GM18511 (cell line): Measurements from ENCODE around the gene MLH3.
"Not testable (repeated sequence)": the region's sequence is repeated elsewhere in the genome, so short reads cannot be mapped to it uniquely, and the experiment has no call there.

Source experiments
- ATAC-seq: cut with Tn5 transposase; IDR thresholded peaks from one replicate; pipeline ENCODE4 v1.9.1; 2021; ENCODE audit warnings: mild to moderate bottlenecking, moderate library complexity; ENCODE audit not compliant: unreplicated experiment

MLH3 gene

DNA sequence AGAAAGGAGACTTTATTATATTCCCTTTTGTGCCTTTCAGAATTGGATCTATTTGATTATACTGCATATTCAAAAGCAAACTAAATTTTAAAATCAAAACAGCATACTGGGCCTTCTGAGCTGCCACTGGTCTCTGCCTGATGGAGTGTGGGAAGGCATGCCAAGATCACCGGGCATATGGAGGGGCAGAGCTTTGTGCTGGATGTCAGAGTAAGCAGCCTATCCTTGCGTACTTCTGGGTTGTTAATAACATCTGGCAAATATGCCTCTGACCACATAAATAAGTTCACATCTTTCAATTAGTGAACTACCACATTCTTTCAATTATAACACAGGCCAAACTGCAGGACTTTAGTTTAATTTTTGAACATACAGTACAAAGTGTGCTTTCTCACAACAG lies 18.3 kb downstream of the MLH3 start:
- no peak for ATAC-seq

DNA sequence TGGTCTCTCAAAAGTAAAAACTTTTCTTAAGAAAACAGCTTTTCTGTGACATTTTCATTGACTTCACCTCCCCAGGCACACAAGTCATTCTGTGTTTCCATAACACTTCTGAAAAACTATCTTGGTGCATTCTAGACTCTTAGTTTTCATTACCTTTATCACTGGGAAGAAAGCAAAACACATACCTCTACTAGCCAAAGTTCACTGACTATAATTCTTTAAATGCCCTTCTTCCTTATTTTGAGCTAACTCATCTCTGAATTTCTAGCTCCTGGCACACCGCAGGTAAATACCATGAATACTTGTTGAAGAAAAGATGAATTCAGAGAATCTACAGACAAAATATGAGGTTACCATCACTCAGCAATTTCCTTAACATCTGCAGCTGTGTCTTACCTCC lies 21.1 kb downstream of the MLH3 start:
- no peak for ATAC-seq

- no peak for ATAC-seq
Observed at GRCh38 chr14:75025876-75026275, 25.4 kb downstream of the MLH3 start.

GRCh38 chr14:75025082-75025481 lies 26.2 kb downstream of the MLH3 start:
- ATAC-seq, result no peak

GRCh38 chr14:75023108-75023507 lies 28.2 kb downstream of the MLH3 start:
- ATAC-seq, result no peak

DNA sequence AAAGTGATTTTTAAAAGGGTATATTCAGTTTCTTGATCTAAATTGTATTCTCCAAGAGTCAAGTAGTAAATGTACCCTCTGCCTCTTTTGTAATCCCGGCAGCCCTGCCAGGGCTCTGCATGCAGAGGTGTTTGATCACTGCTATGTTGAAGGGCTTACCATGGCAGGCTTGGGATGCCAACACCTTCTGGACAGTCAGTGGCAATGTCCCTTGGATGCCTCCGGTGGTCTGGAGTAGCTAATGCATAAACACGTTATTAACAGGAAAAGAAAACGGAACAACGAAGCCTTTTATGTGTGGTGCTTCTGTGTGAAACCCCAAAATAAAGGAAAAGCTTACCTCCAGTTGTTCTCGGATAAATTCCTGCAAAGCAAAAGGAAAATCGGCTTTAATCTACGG lies 28.6 kb downstream of the MLH3 start:
- ATAC-seq, result no peak

DNA sequence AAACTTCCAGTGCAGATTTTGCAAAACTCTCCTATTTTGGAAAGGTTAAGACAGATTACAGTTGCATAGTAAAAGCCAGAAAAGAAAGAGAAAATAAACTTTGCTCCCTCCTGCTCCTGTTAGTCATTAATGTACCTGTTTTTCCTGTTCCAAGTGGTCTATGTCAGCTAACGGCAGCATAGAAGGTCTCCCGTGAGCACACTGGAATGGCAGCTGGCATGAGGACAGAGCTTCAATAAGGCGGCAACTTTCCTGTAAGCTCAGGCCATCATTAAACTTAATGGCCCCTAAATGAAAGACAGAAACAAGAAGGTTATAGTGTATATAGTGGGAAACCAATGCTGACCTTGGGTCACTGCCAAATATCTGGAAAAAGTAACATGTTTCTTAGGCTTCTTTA lies 32.6 kb downstream of the MLH3 start:
- ATAC-seq, result no peak

DNA sequence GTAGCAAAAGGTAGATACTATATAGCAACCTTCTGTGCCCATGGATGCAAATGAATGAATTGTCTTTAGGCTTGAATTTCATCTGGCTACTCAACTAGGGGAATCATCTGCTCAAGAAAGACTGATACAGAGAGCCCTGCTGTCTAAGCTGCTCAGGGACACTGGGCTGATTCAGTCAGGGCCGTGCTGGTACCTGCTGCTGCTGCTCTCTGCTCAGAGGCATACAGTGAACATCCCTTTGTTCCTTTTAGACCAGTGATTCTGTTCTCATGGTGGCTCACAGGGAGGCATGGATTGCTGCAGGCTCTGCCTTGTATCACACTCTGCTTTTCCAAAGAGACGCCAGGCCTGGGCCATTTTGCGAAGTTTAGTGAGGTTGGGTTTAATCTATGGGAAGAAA lies 34.5 kb downstream of the MLH3 start:
- no peak for ATAC-seq

- ATAC-seq, result no peak
Observed at GRCh38 chr14:75015496-75015895, 35.8 kb downstream of the MLH3 start.

DNA sequence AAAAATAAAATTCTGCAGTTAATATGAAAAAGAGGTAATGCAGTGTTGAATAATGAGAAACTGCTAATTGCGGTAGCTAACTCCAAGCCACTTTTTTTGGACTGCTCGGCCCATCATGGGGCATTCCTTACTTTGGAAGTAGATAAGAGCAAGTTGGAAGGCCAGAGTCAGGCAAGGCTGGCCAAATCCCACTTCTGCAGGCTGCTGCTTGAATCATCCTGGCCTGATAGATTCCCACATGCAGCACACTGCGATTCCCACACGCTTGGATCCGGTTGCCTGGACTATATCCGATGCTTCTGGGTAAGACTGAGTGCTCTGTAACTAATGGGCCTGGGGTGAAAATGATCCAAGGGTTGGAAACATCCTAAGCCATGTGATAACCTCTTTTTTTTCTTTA lies 38.0 kb downstream of the MLH3 start:
- ATAC-seq, result no peak

- no peak for ATAC-seq
Observed at GRCh38 chr14:75011356-75011994, 39.8 kb downstream of the MLH3 start.

DNA sequence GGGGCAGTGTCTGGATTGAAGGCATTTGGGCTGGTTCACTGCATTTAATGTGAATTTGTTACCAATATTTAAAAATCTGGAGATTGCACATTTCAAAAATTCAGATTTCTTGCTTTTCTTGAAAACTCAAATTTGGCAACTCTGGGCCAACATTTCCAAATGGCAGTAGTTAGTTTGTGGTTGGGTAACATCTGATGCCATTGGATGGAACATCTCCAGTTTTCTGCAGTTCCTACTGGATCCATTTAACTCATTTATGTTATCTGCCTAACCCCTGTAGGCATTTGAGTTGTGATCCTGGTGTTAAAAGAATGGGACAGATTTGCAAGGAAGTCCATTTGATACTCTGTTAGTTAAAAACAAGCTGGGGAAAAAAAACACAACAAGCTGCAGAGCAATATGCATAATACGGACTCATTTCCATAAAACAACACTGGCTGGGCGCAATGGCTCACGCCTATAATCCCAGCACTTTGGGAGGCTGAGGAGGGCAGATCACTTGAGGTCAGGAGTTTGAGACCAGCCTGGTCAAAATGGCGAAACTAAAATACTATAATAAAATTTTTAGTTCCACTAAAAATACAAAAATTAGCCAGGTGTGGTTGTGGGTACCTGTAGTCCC lies 40.7 kb downstream of the MLH3 start:
- no peak for ATAC-seq

GRCh38 chr14:75009176-75009575 lies 42.1 kb downstream of the MLH3 start:
- ATAC-seq, result no peak

- no peak for ATAC-seq
Observed at GRCh38 chr14:75005357-75005756, 45.9 kb downstream of the MLH3 start.

DNA sequence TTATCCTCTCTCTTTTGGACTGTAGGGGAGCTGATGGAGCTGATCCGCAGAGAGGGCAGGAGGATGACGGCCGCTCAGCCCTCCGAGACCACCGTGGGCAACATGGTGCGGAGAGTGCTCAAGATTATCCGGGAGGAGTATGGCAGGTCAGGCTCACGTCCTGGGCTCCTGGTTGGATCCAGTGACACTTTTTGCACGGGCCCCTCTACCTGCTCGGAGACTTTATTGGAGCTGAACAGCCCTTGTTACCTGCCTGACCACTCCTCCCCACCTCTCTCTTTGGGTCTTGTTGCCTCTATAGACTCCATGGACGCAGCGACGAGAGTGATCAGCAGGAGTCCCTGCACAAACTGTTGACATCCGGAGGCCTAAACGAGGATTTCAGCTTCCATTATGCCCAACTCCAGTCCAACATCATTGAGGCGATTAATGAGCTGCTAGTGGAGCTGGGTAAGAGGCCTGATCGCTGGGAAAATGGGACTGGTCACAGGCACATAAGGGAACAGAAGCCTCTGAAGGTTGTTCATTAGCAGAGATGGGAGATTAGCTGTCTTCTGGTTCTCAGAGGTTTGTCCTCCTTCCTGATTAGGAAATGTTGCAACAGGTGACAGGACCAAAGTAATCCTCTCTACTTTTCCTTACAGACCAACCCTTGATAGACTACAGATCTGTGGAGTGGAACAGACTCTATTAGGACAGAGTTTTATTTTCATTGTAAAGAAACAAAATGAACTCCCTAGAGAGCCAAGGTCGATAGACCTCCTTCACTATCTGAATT lies 47.8 kb downstream of the MLH3 start:
- ATAC-seq, result no peak

GRCh38 chr14:75002392-75003249 lies 48.6 kb downstream of the MLH3 start, which contains the start of gene EIF2B2:
TSS of gene EIF2B2 (plus strand) at chr14:75002921. CDS start at chr14:75002991, 70 bp downstream.
- peak; percentile 98 for ATAC-seq

DNA sequence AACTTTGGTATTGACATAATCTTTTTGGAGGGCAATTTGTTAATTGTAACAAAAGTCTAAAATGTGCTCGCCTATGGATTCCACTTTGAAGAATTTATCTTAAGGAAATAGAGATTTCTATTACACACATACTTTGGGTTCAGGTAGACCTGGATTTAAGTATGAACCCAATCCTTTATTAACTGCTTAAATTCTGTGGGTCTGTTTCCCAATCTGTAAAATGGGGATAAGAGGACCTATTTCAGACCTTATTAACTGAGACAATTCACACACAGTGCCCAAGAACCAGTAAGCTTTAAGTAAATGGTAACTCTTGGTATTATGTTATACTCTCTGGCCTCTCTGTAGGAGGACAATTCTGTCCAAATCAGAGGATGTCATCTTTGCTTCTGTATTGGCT lies 49.4 kb downstream of the MLH3 start:
- ATAC-seq, result no peak

DNA sequence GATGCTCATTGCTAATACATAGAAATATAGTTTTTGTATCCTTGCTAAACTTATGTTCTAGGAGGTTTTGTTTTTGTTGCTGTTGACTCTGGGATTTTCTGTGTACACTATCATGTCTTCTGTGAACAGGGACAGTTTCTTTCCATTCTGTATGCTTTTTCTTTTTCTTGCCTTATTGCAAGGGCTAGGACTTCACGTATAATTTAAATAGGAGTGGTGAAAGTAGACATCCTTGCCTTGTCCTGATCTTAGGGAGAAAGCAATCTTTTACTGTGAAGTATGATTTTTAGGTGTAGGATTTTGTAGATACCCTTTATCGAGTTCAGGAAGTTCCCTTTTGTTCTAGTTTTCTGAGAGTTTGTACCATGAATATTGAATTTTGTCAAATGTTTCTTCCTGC lies 50.0 kb downstream of the MLH3 start:
- ATAC-seq, result no peak

GRCh38 chr14:74995781-74996180 lies 55.5 kb downstream of the MLH3 start:
- not testable (repeated sequence) for ATAC-seq

GRCh38 chr14:74994182-74994581 lies 57.1 kb downstream of the MLH3 start:
- not testable (repeated sequence) for ATAC-seq

GRCh38 chr14:74988993-74989392 lies 62.3 kb downstream of the MLH3 start:
- no peak for ATAC-seq
